ENCODE data around the gene ERCC5. TPM values are rescaled to one million over a fixed set of nuclear protein-coding genes. Genes with fewer than 3 reads are reported as not detected.

ERCC5 gene
- total RNA-seq, 1 donor from 2014 or later, result 51.1 TPM

DNA sequence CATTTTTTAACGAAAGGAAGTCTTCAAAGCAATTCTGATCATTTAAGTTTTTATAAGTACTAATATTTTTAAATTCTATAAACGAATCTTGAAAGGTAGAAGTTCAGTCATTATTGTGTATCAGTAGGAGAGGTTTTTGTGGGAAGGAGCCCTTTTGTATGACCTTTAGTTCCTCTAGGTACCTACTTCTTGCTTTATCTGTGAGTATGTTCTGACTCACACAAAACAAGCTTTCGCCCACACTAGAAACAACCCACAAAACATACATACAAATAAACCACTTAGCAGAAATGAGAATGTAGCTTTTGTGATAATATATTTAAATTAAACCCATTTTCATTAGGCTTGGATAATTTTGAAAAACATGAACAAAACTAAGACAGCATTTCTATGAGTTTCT, 27.8 kb downstream of the ERCC5 start:
- no peaks in the 10 kb centered on the region for H3K9me3 Mint-ChIP-seq (ENCODE audit: low read depth)
- TF ChIP-seq, protein P1, sequence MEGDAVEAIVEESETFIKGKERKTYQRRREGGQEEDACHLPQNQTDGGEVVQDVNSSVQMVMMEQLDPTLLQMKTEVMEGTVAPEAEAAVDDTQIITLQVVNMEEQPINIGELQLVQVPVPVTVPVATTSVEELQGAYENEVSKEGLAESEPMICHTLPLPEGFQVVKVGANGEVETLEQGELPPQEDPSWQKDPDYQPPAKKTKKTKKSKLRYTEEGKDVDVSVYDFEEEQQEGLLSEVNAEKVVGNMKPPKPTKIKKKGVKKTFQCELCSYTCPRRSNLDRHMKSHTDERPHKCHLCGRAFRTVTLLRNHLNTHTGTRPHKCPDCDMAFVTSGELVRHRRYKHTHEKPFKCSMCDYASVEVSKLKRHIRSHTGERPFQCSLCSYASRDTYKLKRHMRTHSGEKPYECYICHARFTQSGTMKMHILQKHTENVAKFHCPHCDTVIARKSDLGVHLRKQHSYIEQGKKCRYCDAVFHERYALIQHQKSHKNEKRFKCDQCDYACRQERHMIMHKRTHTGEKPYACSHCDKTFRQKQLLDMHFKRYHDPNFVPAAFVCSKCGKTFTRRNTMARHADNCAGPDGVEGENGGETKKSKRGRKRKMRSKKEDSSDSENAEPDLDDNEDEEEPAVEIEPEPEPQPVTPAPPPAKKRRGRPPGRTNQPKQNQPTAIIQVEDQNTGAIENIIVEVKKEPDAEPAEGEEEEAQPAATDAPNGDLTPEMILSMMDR (IDR thresholded peaks at IDR 0.05), result no peak
- no peak overlapping the region for H3K27ac Mint-ChIP-seq (ENCODE audit: unreplicated experiment)
- H3K4me3 Mint-ChIP-seq (ENCODE audit: unreplicated experiment), result no peak overlapping the region
- peaks cover 37% of the 10 kb centered on the region for H3K36me3 Mint-ChIP-seq (ENCODE audit: low read depth)
- no peak for DNase-seq (ENCODE audit: low spot score)
- H3K4me1 Mint-ChIP-seq (ENCODE audit: low read depth), result peaks cover 20% of the 10 kb centered on the region
- no peaks in the 10 kb centered on the region for H3K27me3 Mint-ChIP-seq (ENCODE audit: low read depth)

DNA sequence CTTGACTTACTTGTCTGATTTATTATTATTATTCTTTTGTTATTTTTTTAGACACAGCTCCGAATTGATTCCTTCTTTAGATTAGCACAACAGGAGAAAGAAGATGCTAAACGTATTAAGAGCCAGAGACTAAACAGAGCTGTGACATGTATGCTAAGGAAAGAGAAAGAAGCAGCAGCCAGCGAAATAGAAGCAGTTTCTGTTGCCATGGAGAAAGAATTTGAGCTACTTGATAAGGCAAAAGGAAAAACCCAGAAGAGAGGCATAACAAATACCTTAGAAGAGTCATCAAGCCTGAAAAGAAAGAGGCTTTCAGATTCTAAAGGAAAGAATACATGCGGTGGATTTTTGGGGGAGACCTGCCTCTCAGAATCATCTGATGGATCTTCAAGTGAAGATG, 29.4 kb downstream of the ERCC5 start:
- TF ChIP-seq, protein P1 (IDR thresholded peaks at IDR 0.05), result no peak
- Mint-ChIP-seq H3K4me1 (ENCODE audit: low read depth) (peaks cover 14% of the 10 kb centered on the region), H3K36me3 (ENCODE audit: low read depth) (peaks cover 37% of the 10 kb centered on the region), H3K27me3 (ENCODE audit: low read depth) (no peaks in the 10 kb centered on the region), H3K27ac (ENCODE audit: unreplicated experiment) (no peak overlapping the region), H3K9me3 (ENCODE audit: low read depth) (no peaks in the 10 kb centered on the region), H3K4me3 (ENCODE audit: unreplicated experiment) (no peak overlapping the region)
- no peak for DNase-seq (ENCODE audit: low spot score)

DNA sequence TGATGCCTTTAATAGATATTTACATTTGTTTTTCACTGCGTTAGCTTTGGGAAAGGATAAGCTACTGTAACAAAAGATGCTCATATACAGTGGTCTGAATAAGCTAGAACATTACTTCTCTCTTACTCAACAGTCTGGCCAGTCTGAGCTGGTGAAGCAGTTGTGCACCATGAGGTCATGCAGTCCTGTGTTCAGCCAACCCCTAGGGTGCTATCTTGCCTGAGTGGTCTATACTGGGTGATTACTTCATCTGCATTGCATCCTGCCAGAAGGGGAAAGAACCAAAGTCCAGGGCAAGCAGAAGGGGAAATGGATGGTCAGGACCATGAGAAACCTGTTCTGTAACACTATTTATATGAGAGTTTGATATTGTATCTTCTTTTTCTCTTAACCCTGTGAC, 31.5 kb downstream of the ERCC5 start:
- Mint-ChIP-seq H3K4me3 (ENCODE audit: unreplicated experiment) (no peak overlapping the region), H3K4me1 (ENCODE audit: low read depth) (peaks cover 3% of the 10 kb centered on the region), H3K27ac (ENCODE audit: unreplicated experiment) (no peak overlapping the region), H3K9me3 (ENCODE audit: low read depth) (no peaks in the 10 kb centered on the region), H3K36me3 (ENCODE audit: low read depth) (peaks cover 33% of the 10 kb centered on the region), H3K27me3 (ENCODE audit: low read depth) (no peaks in the 10 kb centered on the region)
- DNase-seq (ENCODE audit: low spot score), result no peak
- TF ChIP-seq, protein P1 (IDR thresholded peaks at IDR 0.05), result no peak

DNA sequence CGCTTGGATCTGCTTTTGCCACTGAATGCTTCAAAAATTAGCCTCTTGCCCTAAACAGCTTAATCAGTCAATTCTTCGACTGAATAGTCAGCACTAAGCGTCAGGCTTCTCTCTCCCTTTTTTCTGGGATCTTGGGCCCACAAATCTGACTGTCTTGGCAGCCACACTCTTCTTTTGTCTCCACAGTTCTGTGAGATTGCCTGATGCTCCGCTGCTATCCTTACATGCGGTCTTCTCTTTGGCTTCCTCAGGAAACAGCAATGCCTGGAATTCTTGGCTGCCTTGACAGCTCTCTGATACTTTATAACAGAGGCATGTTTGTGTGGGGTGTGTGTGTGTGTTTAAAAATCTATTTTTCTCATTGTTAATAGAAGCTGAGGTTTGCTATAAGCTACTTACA, 32.6 kb downstream of the ERCC5 start:
- Mint-ChIP-seq H3K36me3 (ENCODE audit: low read depth) (peaks cover 31% of the 10 kb centered on the region), H3K27me3 (ENCODE audit: low read depth) (no peaks in the 10 kb centered on the region), H3K4me3 (ENCODE audit: unreplicated experiment) (no peak overlapping the region), H3K27ac (ENCODE audit: unreplicated experiment) (no peak overlapping the region), H3K4me1 (ENCODE audit: low read depth) (peaks cover 3% of the 10 kb centered on the region), H3K9me3 (ENCODE audit: low read depth) (no peaks in the 10 kb centered on the region)
- TF ChIP-seq, protein P1 (IDR thresholded peaks at IDR 0.05), result no peak
- no peak for DNase-seq (ENCODE audit: low spot score)

DNA sequence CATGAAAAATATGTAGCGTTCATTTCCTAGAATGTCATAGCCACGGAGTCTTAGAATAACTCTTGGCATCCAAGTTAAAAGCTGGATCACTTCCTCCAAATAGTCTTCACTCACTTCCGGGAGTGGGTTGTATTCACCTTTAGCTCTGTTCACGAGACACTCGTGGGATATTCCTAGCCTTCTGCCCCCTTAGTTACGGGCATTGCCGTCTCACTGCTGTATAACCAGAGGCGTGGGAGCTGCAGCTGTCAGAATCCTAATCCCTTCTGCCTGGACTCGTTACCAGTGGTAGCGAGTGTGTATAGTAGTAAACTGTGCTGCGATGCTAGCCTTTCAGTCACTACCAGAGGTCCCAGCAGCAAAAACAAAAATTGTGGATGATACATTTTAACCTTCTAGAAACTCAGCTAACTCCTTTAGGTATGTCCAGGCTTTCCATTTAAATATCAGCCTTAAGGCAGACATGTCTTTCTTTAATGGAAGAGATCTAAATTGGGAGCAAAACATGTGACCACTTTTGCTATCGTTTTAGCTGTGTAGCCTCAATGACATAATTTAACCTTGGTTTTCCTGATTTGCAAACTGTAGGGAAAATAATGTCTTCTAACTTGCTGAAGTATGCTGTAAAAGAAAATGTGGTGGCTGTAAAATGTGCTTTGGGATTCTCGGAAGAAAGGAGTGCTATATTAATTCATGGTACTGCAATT, 34.1 kb downstream of the ERCC5 start:
- H3K36me3 Mint-ChIP-seq (ENCODE audit: low read depth), result peaks cover 27% of the 10 kb centered on the region
- H3K4me1 Mint-ChIP-seq (ENCODE audit: low read depth), result peaks cover 3% of the 10 kb centered on the region
- no peak overlapping the region for H3K4me3 Mint-ChIP-seq (ENCODE audit: unreplicated experiment)
- H3K27ac Mint-ChIP-seq (ENCODE audit: unreplicated experiment), result no peak overlapping the region
- H3K27me3 Mint-ChIP-seq (ENCODE audit: low read depth), result no peaks in the 10 kb centered on the region
- DNase-seq (ENCODE audit: low spot score), result no peak
- no peaks in the 10 kb centered on the region for H3K9me3 Mint-ChIP-seq (ENCODE audit: low read depth)
- TF ChIP-seq, protein P1 (IDR thresholded peaks at IDR 0.05), result no peak

All from chondrocyte (in vitro differentiated cells).